ENCODE results near the gene KAT8. TPM values are rescaled to one million over a fixed set of nuclear protein-coding genes. Genes with fewer than 3 reads are reported as not detected.
A peak's percentile ranks its signal among the peaks of the same experiment; 100 is the strongest.

The KAT8 gene
- total RNA-seq, 1 experiment from 2014 or later = 44.9 TPM

DNA sequence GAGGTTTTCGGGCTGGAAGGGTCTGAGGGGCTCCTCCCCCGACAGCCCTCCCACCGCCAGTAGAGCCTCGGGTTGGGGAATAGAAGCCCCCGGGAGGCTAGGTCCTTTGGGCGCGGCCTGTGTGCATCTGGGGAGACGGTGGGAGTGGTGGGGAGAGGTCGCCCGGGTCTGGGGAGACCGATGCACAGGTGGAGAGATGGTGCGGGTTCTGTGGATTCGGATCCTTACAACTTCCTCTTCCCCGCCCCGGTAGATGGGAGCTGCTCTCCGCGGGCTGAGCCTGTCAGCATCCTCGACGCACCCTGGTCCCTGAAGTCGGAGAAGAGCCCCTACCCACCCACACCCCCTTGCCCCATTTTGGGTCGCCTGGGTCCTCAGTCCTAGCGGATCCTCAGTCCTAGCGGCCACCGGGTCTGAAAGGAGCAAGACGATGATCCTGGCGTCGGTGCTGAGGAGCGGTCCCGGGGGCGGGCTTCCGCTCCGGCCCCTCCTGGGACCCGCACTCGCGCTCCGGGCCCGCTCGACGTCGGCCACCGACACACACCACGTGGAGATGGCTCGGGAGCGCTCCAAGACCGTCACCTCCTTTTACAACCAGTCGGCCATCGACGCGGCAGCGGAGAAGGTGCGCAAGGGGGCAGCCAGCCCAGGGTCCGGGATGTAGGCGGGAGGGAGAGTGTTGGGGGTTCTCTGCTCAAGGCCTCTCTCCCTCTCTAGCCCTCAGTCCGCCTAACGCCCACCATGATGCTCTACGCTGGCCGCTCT lies 8.5 kb upstream of the KAT8 start:
- ChIA-PET RAD21 (ENCODE audit: low non-redundant PET in 1 of 2, low total read pairs in 2 of 2, uncharacterized antibody in 2 of 2, unreplicated experiment in 2 of 2) (no interaction called here), CTCF (interaction anchor here (1.4 kb wide), 1 partner anchor 124 kb away, joined by 3 read pairs; the partner anchor contains the start of gene HSD3B7), POLR2A (no interaction called here)
- peak overlapping the region; percentile 90 for H3K9ac ChIP-seq (ENCODE audit: low read length)
- peak overlapping the region; percentile 83 to 98 for H3K4me3 ChIP-seq (replicated peaks in 1 of 2; ENCODE audit: low read depth in 1 of 2, low read length in 2 of 2)
- H3K27ac ChIP-seq (ENCODE audit: low read depth, low read length) = peak overlapping the region; percentile 89
- peaks cover 14 to 39% of the 10 kb centered on the region in 2 experiments for H3K36me3 ChIP-seq (ENCODE audit: control insufficient read depth in 1 of 2, insufficient read depth in 2 of 2, low read length in 2 of 2)
- peaks cover 21% of the 10 kb centered on the region for H3K79me2 ChIP-seq (ENCODE audit: insufficient read depth, low read length)
- no peak for TF ChIP-seq SP1 (IDR thresholded peaks at IDR 0.05; ENCODE audit: low read depth)
- TF ChIP-seq POLR2AphosphoS5 (IDR thresholded peaks at IDR 0.05; ENCODE audit: low read depth, low read length) = no peak
- TF ChIP-seq, protein P1, sequence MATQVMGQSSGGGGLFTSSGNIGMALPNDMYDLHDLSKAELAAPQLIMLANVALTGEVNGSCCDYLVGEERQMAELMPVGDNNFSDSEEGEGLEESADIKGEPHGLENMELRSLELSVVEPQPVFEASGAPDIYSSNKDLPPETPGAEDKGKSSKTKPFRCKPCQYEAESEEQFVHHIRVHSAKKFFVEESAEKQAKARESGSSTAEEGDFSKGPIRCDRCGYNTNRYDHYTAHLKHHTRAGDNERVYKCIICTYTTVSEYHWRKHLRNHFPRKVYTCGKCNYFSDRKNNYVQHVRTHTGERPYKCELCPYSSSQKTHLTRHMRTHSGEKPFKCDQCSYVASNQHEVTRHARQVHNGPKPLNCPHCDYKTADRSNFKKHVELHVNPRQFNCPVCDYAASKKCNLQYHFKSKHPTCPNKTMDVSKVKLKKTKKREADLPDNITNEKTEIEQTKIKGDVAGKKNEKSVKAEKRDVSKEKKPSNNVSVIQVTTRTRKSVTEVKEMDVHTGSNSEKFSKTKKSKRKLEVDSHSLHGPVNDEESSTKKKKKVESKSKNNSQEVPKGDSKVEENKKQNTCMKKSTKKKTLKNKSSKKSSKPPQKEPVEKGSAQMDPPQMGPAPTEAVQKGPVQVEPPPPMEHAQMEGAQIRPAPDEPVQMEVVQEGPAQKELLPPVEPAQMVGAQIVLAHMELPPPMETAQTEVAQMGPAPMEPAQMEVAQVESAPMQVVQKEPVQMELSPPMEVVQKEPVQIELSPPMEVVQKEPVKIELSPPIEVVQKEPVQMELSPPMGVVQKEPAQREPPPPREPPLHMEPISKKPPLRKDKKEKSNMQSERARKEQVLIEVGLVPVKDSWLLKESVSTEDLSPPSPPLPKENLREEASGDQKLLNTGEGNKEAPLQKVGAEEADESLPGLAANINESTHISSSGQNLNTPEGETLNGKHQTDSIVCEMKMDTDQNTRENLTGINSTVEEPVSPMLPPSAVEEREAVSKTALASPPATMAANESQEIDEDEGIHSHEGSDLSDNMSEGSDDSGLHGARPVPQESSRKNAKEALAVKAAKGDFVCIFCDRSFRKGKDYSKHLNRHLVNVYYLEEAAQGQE (IDR thresholded peaks at IDR 0.05; ENCODE audit: low read depth) = no peak
- TF ChIP-seq, protein P2, sequence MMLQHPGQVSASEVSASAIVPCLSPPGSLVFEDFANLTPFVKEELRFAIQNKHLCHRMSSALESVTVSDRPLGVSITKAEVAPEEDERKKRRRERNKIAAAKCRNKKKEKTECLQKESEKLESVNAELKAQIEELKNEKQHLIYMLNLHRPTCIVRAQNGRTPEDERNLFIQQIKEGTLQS (IDR thresholded peaks at IDR 0.05) = no peak
- TF ChIP-seq YY1 (IDR thresholded peaks at IDR 0.05; ENCODE audit: extremely low read depth, insufficient replicate concordance, low read depth, low read length) = no peak
- TSS peak; percentile 47 for BruUV-seq (replicated peaks)
- intact Hi-C loops (cut with micrococcal nuclease) = loop anchor here (5.0 kb wide), 1 partner anchor 333 kb away; the partner anchor contains the start of gene ZNF843
- H3K4me2 ChIP-seq (ENCODE audit: low read length) = peak overlapping the region; percentile 83
- H4K20me1 ChIP-seq (ENCODE audit: insufficient read depth) = no peaks in the 10 kb centered on the region
- no peaks in the 10 kb centered on the region for H3K9me2 ChIP-seq (ENCODE audit: insufficient read depth)
- ATAC-seq (peak; percentile 3; the same call in 1 of the 2 replicates), DNase-seq (ENCODE audit: low read depth, low spot score) (no peak)
- no peak overlapping the region for H2AFZ ChIP-seq (ENCODE audit: low read depth, low read length, poor library complexity, severe bottlenecking)
- H3K27me3 ChIP-seq (ENCODE audit: insufficient read depth, low read length) = no peaks in the 10 kb centered on the region
- no peaks in the 10 kb centered on the region for H3K9me3 ChIP-seq (ENCODE audit: control insufficient read depth in 1 of 2, insufficient read depth in 1 of 2, low read depth in 1 of 2, low read length in 2 of 2)
- peaks cover 10 to 32% of the 10 kb centered on the region in 2 experiments; a peak in 3 of 4 replicates for H3K4me1 ChIP-seq (ENCODE audit: control insufficient read depth in 1 of 2, insufficient read depth in 2 of 2, low read length in 2 of 2)
